ENCODE measurements around the gene PPIP5K1.
"Not testable (repeated sequence)": the region's sequence is repeated elsewhere in the genome, so short reads cannot be mapped to it uniquely, and the experiment has no call there.

DNA sequence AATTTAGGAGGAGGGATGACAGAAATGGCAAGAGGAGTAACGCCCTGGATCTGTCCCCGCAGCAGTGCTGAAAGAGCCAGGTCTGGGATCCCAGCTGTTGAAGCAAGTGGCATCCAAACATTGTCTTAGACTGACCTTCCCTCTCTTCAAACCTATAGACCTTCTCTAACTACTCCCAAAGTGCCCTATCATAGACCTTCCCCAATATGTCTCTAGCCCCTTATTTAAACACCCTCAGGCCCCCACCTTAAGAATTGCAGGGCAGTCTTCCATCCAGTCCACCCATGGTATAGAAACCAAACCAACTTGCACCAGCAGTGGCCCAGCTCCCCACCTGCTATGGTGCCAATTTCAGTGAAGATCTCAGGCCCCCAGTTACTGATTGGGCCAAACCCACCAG is 10.2 kb upstream of the PPIP5K1 start:
- not testable (repeated sequence) for TF ChIP-seq CTCF (IDR thresholded peaks at IDR 0.05 in 8 of 11, conservative IDR thresholded peaks at IDR 0.05 in 3 of 11); POLR2A (IDR thresholded peaks at IDR 0.05); POLR2AphosphoS5 (IDR thresholded peaks at IDR 0.05)

All from spleen (tissue), 7 donors.